Erythroblast (primary cell): ENCODE results near the gene BTNL3.

ENCODE experiments used
- GATA1 ChIP-seq: IDR thresholded peaks from 2 replicates; pipeline ENCODE4 v1.6.1; 2011; ENCODE audit warnings: low read depth, mild to moderate bottlenecking, control low read depth, low read length, moderate library complexity
- POLR2A ChIP-seq: IDR thresholded peaks from 2 replicates; pipeline ENCODE4 v1.6.1; 2011; ENCODE audit warnings: mild to moderate bottlenecking, low read length

DNA sequence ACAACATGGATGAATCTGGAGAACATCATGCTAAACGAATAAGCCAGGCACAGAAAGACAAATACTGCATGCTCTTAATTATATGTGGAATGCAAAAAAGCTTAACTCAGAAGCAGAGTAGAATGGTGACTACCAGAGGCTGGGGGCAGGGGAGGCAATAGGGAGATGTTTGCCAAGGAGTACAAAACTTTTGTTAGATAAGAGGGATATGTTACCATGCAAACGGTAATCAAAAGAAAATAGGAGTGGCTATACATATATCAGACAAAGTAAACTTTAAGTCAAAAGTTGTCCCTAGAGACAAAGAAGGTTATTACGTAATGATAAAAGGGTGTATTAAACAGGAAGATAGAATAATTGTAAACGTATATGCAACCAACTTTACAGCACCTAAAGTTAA is 17.8 kb upstream of the BTNL3 start:
- TF ChIP-seq POLR2A (no peak), GATA1 (no peak)
